ENCODE data around the gene C16orf54. TPM values are rescaled to one million over a fixed set of nuclear protein-coding genes. Genes with fewer than 3 reads are reported as not detected.

Gene C16orf54
- total and polyA plus RNA-seq, 9 of the 15 experiments (the other 6 are each of a cell fraction or from before 2014, with no cell fraction given) = 0.09 TPM; not detected in 8

GRCh38 chr16:29790183-29790948 is 44.6 kb upstream of the C16orf54 start, which contains the start of gene KIF22 (continued):
- TF ChIP-seq UBTF (IDR thresholded peaks at IDR 0.05; ENCODE audit: borderline replicate concordance in 1 of 2, low read depth in 2 of 2, low read length in 2 of 2) (peak; percentile 36 to 79; a peak in 2 of 4 replicates), TRIM24 (IDR thresholded peaks at IDR 0.05) (peak in 1 of 2 experiments; percentile 98; a peak in 2 of 4 replicates), FOXJ2 (tag; IDR thresholded peaks at IDR 0.05) (no peak), ZFP30 (CRISPR knock-in tag; IDR thresholded peaks at IDR 0.05; ENCODE audit: borderline replicate concordance) (no peak), ERF (CRISPR knock-in tag; IDR thresholded peaks at IDR 0.05) (peak; percentile 35; the same call in 1 of the 2 replicates), ARID1B (IDR thresholded peaks at IDR 0.05) (no peak; the same call in 1 of the 2 replicates), SMAD3 (CRISPR knock-in tag; conservative IDR thresholded peaks at IDR 0.05) (0 out of 2 replicates have a peak, but pooled peaks have one; percentile 29), ZNF24 (IDR thresholded peaks at IDR 0.05) (0 out of 2 replicates have a peak, but pooled peaks have one; percentile 11), RB1 (IDR thresholded peaks at IDR 0.05; ENCODE audit: low read depth) (peak; percentile 79; the same call in 1 of the 2 replicates), MTA1 (IDR thresholded peaks at IDR 0.05; ENCODE audit: borderline replicate concordance) (peak; percentile 68), KAT8 (IDR thresholded peaks at IDR 0.05; ENCODE audit: low read depth) (peak; percentile 80; the same call in 1 of the 2 replicates), TAF7 (tag; IDR thresholded peaks at IDR 0.05) (peak; percentile 87), NEUROD1 (IDR thresholded peaks at IDR 0.05; ENCODE audit: borderline replicate concordance, low read depth, low read length, partially characterized antibody) (peak; percentile 42), HLTF (IDR thresholded peaks at IDR 0.05) (peak; percentile 20; the same call in 1 of the 2 replicates), NFIX (CRISPR knock-in tag; IDR thresholded peaks at IDR 0.05; ENCODE audit: low read depth) (no peak), ZBTB43 (CRISPR knock-in tag; IDR thresholded peaks at IDR 0.05) (peak; percentile 80; the same call in 1 of the 2 replicates), ZEB2 (IDR thresholded peaks at IDR 0.05) (peak; percentile 90; the same call in 1 of the 2 replicates), ZNF644 (tag; IDR thresholded peaks at IDR 0.05; ENCODE audit: low read depth) (no peak), RAD51 (IDR thresholded peaks at IDR 0.05; ENCODE audit: borderline replicate concordance, low read depth) (no peak), CBX5 (IDR thresholded peaks at IDR 0.05; ENCODE audit: borderline replicate concordance, low read depth) (peak; percentile 32; the same call in 1 of the 2 replicates), DEAF1 (CRISPR knock-in tag; IDR thresholded peaks at IDR 0.05) (peak; percentile 41), ZFX (CRISPR knock-in tag; IDR thresholded peaks at IDR 0.05) (peak; percentile 93)
